T-helper 2 cell treated with Interferon-gamma antibody and Interleukin-4, amounts not matched to agents 5 μg/mL and 100 μg/mL, for 36 hours (primary cell): Measurements from ENCODE around the gene IFT52.
"Not testable (repeated sequence)": the region's sequence is repeated elsewhere in the genome, so short reads cannot be mapped to it uniquely, and the experiment has no call there.

Experiments used
- DNase-seq: peaks from one replicate; pipeline ENCODE4 v3.0.0; 2021; ENCODE audit warnings: low spot score
- H3K27ac Mint-ChIP-seq: one replicate; pipeline ENCODE4 v1.8.0; 2021; ENCODE audit warnings: mild to moderate bottlenecking, mixed read lengths
- H3K27me3 Mint-ChIP-seq: one replicate; pipeline ENCODE4 v1.8.0; 2021; ENCODE audit warnings: low read depth, mixed read lengths
- H3K36me3 Mint-ChIP-seq: one replicate; pipeline ENCODE4 v1.8.0; 2021; ENCODE audit warnings: low read depth, mixed read lengths
- H3K4me1 Mint-ChIP-seq: one replicate; pipeline ENCODE4 v1.8.0; 2021; ENCODE audit warnings: low read depth, mixed read lengths
- H3K4me3 Mint-ChIP-seq: one replicate; pipeline ENCODE4 v1.8.0; 2022; ENCODE audit warnings: mild to moderate bottlenecking, moderate library complexity, mixed read lengths
- H3K9me3 Mint-ChIP-seq: one replicate; pipeline ENCODE4 v1.8.0; 2021; ENCODE audit warnings: mixed read lengths

IFT52 gene

GRCh38 chr20:43642548-43642947 lies 51.8 kb downstream of the IFT52 start:
- Mint-ChIP-seq H3K27me3 (no peaks in the 10 kb centered on the region), H3K36me3 (peaks cover 6% of the 10 kb centered on the region), H3K4me3 (no peak overlapping the region), H3K4me1 (no peaks in the 10 kb centered on the region), H3K9me3 (no peaks in the 10 kb centered on the region), H3K27ac (no peak overlapping the region)
- no peak for DNase-seq

- H3K27me3 Mint-ChIP-seq: no peaks in the 10 kb centered on the region
- no peaks in the 10 kb centered on the region for H3K36me3 Mint-ChIP-seq
- H3K4me1 Mint-ChIP-seq: no peaks in the 10 kb centered on the region
- H3K27ac Mint-ChIP-seq: no peak overlapping the region
- no peak for DNase-seq
- H3K4me3 Mint-ChIP-seq: no peak overlapping the region
- no peaks in the 10 kb centered on the region for H3K9me3 Mint-ChIP-seq
Observed at GRCh38 chr20:43650997-43651525, 60.3 kb downstream of the IFT52 start.

- not testable (repeated sequence) for H3K27ac Mint-ChIP-seq, H3K36me3 Mint-ChIP-seq, H3K4me3 Mint-ChIP-seq, DNase-seq, H3K4me1 Mint-ChIP-seq, H3K9me3 Mint-ChIP-seq, H3K27me3 Mint-ChIP-seq
Observed at GRCh38 chr20:43651650-43652184, 61.0 kb downstream of the IFT52 start.

GRCh38 chr20:43653966-43654365 lies 63.2 kb downstream of the IFT52 start:
- H3K9me3 Mint-ChIP-seq: no peaks in the 10 kb centered on the region
- no peak overlapping the region for H3K27ac Mint-ChIP-seq
- no peaks in the 10 kb centered on the region for H3K36me3 Mint-ChIP-seq
- DNase-seq: no peak
- H3K27me3 Mint-ChIP-seq: no peaks in the 10 kb centered on the region
- no peak overlapping the region for H3K4me3 Mint-ChIP-seq
- H3K4me1 Mint-ChIP-seq: peaks cover 2% of the 10 kb centered on the region

GRCh38 chr20:43655176-43655575 lies 64.4 kb downstream of the IFT52 start:
- H3K4me1 Mint-ChIP-seq, H3K36me3 Mint-ChIP-seq, H3K27me3 Mint-ChIP-seq, H3K9me3 Mint-ChIP-seq, H3K4me3 Mint-ChIP-seq, H3K27ac Mint-ChIP-seq, DNase-seq: not testable (repeated sequence)

GRCh38 chr20:43655937-43656336 lies 65.2 kb downstream of the IFT52 start:
- no peaks in the 10 kb centered on the region for H3K36me3 Mint-ChIP-seq
- no peaks in the 10 kb centered on the region for H3K27me3 Mint-ChIP-seq
- peak overlapping the region; percentile 45 for H3K27ac Mint-ChIP-seq

GRCh38 chr20:43658069-43658722 lies 67.5 kb downstream of the IFT52 start:
- Mint-ChIP-seq H3K4me3 (peak overlapping the region; percentile 94), H3K27ac (peak overlapping the region; percentile 89), H3K36me3 (no peaks in the 10 kb centered on the region), H3K27me3 (no peaks in the 10 kb centered on the region), H3K4me1 (peaks cover 4% of the 10 kb centered on the region), H3K9me3 (no peaks in the 10 kb centered on the region)
- DNase-seq: peak; percentile 65

More at GRCh38 chr20:43655937-43656336, 65.2 kb downstream of the IFT52 start:
- H3K4me3 Mint-ChIP-seq: peak overlapping the region; percentile 57
- H3K9me3 Mint-ChIP-seq: no peaks in the 10 kb centered on the region
- no peak for DNase-seq
- peaks cover 4% of the 10 kb centered on the region for H3K4me1 Mint-ChIP-seq

- H3K27ac Mint-ChIP-seq: no peak overlapping the region
- no peaks in the 10 kb centered on the region for H3K27me3 Mint-ChIP-seq
- no peaks in the 10 kb centered on the region for H3K36me3 Mint-ChIP-seq
- H3K4me1 Mint-ChIP-seq: peaks cover 4% of the 10 kb centered on the region
- no peaks in the 10 kb centered on the region for H3K9me3 Mint-ChIP-seq
- H3K4me3 Mint-ChIP-seq: no peak overlapping the region
- DNase-seq: no peak
Observed at GRCh38 chr20:43658723-43659419, 68.1 kb downstream of the IFT52 start.

- Mint-ChIP-seq H3K4me1 (peaks cover 7% of the 10 kb centered on the region), H3K4me3 (no peak overlapping the region)
- no peak for DNase-seq
Observed at GRCh38 chr20:43662943-43663655, 72.4 kb downstream of the IFT52 start.

GRCh38 chr20:43665466-43666176 lies 74.9 kb downstream of the IFT52 start:
- Mint-ChIP-seq H3K36me3 (no peaks in the 10 kb centered on the region), H3K4me1 (peaks cover 14% of the 10 kb centered on the region), H3K27ac (no peak overlapping the region), H3K27me3 (peaks cover 4% of the 10 kb centered on the region), H3K9me3 (no peaks in the 10 kb centered on the region), H3K4me3 (peak overlapping the region; percentile 67)
- no peak for DNase-seq

More at GRCh38 chr20:43662943-43663655, 72.4 kb downstream of the IFT52 start:
- no peak overlapping the region for H3K27ac Mint-ChIP-seq
- no peaks in the 10 kb centered on the region for H3K9me3 Mint-ChIP-seq
- peaks cover 4% of the 10 kb centered on the region for H3K27me3 Mint-ChIP-seq
- no peaks in the 10 kb centered on the region for H3K36me3 Mint-ChIP-seq

GRCh38 chr20:43666376-43667328 lies 75.9 kb downstream of the IFT52 start, which contains the start of gene MYBL2:
Gene MYBL2, plus strand, starts transcription at chr20:43667114. Its CDS starts 170 bp downstream, at chr20:43667284.
- peaks cover 4% of the 10 kb centered on the region for H3K27me3 Mint-ChIP-seq
- DNase-seq: peak; percentile 74
- no peaks in the 10 kb centered on the region for H3K36me3 Mint-ChIP-seq
- H3K4me1 Mint-ChIP-seq: peaks cover 14% of the 10 kb centered on the region
- H3K9me3 Mint-ChIP-seq: no peaks in the 10 kb centered on the region
- H3K4me3 Mint-ChIP-seq: peak within 1 kb of the TSS; percentile 85
- H3K27ac Mint-ChIP-seq: peak within 1 kb of the TSS; percentile 85

GRCh38 chr20:43667341-43668132 lies 76.8 kb downstream of the IFT52 start:
- H3K9me3 Mint-ChIP-seq: no peaks in the 10 kb centered on the region
- H3K4me3 Mint-ChIP-seq: peak overlapping the region; percentile 85
- DNase-seq: no peak
- peaks cover 14% of the 10 kb centered on the region for H3K4me1 Mint-ChIP-seq
- peak overlapping the region; percentile 85 for H3K27ac Mint-ChIP-seq
- peaks cover 5% of the 10 kb centered on the region for H3K36me3 Mint-ChIP-seq
- peaks cover 4% of the 10 kb centered on the region for H3K27me3 Mint-ChIP-seq
